Heart left ventricle (tissue), 13 donors: ENCODE results near the gene ANKRD34B.

ENCODE experiments used
- POLR2A ChIP-seq, 2 donors: fragments of 450-650 bp; IDR thresholded peaks; one replicate each; pipeline ENCODE4 v1.6.1; 2017; ENCODE audit warnings: antibody characterized with exemption in 2 of 2, mild to moderate bottlenecking in 2 of 2, moderate library complexity in 2 of 2
- TF ChIP-seq, protein P1 (sequence below), 12 donors: fragments of 200-600 bp; sonication (generic) in 4 of 12; IDR thresholded peaks; one replicate each; pipeline versions ENCODE4 v1.5.0 to v1.8.0; 2018 to 2022; ENCODE audit warnings: antibody characterized with exemption in 12 of 12, mild to moderate bottlenecking in 5 of 12
- donor health status: ischemic (EF 13 %, LVEDD 7.1; RV severe dilation, severe dysfunction).
- donor health status: DM: no; HTN: yes; CAD: no.
- donor health status: DM: no; HTN: no; CAD: no.
- donor health status: ischemic (EF 25% LVEDD 6.9; RV normal size, moderate dysfunction).
- donor health status: ischemic (EF 25% LVEDD 5.7; RV mildly dilated, moderate dysfunction).
- donor health status: ischemic (EF 35%, LVEDD 5.7; RV mildly dilated, moderate dysfunction).
- donor health status: nonischemic (EF 11% LVEDD 7.7; RV severe dilation, severe dysfunction).
- donor health status: DM: yes; HTN: yes; CAD: no.
- donor health status: PGD.
- donor health status: ischemic (EF 29% LVEDD 5.4; RV normal size, mild dysfunction).
- donor health status: nonischemic (EF 23%, LVEDD 6.1; RV moderate dilation, normal function).

DNA sequence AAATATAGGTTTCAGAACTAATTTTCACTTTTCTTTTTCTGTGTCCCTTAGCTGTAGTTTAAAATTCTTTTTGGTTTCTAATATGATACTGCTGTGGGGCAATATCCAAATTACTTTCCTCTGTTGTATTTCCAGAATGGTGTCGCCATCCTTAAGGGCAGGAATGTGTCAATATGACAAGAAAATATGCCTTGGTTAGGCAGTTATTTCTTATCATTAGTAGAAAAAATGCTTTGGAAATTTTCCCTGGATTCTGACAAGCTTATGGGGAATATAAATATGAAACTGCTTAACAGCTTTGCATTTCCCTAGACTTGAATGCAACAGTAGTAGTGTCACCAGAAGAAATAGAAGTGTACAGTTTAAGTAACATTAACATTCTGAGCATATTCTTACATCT, 29.4 kb downstream of the ANKRD34B start:
- no peak for TF ChIP-seq POLR2A (IDR thresholded peaks at IDR 0.05)
- TF ChIP-seq, protein P1, sequence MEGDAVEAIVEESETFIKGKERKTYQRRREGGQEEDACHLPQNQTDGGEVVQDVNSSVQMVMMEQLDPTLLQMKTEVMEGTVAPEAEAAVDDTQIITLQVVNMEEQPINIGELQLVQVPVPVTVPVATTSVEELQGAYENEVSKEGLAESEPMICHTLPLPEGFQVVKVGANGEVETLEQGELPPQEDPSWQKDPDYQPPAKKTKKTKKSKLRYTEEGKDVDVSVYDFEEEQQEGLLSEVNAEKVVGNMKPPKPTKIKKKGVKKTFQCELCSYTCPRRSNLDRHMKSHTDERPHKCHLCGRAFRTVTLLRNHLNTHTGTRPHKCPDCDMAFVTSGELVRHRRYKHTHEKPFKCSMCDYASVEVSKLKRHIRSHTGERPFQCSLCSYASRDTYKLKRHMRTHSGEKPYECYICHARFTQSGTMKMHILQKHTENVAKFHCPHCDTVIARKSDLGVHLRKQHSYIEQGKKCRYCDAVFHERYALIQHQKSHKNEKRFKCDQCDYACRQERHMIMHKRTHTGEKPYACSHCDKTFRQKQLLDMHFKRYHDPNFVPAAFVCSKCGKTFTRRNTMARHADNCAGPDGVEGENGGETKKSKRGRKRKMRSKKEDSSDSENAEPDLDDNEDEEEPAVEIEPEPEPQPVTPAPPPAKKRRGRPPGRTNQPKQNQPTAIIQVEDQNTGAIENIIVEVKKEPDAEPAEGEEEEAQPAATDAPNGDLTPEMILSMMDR (IDR thresholded peaks at IDR 0.05): no peak
